ENCODE data around the gene TIFAB.

Gene TIFAB

DNA sequence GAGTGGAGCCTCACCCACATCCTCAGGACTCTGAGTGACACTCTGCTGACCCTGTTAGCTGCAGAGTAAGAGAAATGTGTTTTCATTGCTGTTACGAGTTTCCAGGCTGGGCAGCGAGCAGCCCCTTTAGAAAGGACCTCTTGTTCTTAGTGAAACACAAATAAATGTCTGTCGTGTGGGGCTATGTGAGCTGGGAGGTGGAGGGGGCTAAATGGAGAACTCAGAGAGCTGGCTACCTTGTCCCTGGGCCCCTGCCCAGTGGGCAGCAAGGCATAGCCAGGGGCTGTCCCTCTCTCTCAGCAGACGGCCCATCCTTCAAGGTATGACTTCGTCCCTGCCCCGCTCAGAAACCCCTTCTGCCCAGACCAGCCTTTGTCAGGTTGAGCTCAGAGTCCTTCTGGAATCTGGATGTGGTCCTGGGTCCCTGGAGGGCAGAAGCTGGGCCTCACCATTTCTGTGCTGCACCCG is 15.2 kb downstream of the TIFAB start:
- H3K9me3 Mint-ChIP-seq, result no peaks in the 10 kb centered on the region
- peaks cover 6% of the 10 kb centered on the region for H3K27me3 Mint-ChIP-seq (ENCODE audit: low read depth)
- no peak overlapping the region for H3K4me3 Mint-ChIP-seq
- no peaks in the 10 kb centered on the region for H3K4me1 Mint-ChIP-seq (ENCODE audit: low read depth)
- H3K36me3 Mint-ChIP-seq (ENCODE audit: low read depth), result no peaks in the 10 kb centered on the region
- no peak overlapping the region for H3K27ac Mint-ChIP-seq

DNA sequence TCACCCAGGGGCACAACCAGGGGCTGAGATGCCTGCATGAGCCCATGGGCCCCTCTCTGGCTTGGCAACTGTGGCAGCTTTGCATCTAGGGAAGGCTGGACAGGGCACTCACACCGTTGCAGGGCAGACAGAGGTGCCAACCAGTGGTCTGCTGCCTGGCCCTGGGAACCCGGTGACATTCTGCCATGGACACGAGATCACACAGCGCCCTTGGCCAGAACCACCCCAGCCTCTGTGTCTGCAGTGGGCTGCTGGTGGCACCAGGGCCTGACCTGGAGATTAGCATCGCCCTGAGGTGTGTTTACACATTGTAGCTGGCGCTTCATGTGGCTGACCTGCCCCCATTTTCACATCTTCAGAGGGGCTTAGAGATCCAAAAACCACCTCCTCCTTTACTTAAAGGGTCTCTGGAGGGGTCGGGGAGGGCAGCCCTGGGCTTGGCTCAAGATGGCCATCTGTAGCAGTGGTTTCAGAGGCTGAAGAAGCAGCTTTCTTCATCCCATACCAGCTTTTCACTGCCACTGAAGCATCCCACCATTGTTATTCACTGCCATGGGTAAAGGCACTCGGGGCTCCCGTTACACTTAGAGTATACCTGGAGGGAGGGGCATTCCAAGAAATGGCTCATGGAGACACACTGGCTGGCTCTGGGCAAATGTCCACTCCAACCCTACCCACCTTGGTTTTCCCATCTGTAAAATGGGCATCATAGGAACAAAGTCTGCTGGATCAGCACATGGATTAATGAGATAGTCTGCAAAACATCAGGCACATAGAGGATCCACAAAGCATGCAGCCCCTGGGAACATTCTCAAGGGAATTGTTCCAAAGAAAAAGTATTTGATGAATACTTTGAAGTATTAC is 16.5 kb downstream of the TIFAB start:
- Mint-ChIP-seq H3K4me3 (no peak overlapping the region), H3K9me3 (no peaks in the 10 kb centered on the region), H3K4me1 (ENCODE audit: low read depth) (no peaks in the 10 kb centered on the region), H3K27me3 (ENCODE audit: low read depth) (peaks cover 6% of the 10 kb centered on the region), H3K36me3 (ENCODE audit: low read depth) (no peaks in the 10 kb centered on the region), H3K27ac (no peak overlapping the region)

DNA sequence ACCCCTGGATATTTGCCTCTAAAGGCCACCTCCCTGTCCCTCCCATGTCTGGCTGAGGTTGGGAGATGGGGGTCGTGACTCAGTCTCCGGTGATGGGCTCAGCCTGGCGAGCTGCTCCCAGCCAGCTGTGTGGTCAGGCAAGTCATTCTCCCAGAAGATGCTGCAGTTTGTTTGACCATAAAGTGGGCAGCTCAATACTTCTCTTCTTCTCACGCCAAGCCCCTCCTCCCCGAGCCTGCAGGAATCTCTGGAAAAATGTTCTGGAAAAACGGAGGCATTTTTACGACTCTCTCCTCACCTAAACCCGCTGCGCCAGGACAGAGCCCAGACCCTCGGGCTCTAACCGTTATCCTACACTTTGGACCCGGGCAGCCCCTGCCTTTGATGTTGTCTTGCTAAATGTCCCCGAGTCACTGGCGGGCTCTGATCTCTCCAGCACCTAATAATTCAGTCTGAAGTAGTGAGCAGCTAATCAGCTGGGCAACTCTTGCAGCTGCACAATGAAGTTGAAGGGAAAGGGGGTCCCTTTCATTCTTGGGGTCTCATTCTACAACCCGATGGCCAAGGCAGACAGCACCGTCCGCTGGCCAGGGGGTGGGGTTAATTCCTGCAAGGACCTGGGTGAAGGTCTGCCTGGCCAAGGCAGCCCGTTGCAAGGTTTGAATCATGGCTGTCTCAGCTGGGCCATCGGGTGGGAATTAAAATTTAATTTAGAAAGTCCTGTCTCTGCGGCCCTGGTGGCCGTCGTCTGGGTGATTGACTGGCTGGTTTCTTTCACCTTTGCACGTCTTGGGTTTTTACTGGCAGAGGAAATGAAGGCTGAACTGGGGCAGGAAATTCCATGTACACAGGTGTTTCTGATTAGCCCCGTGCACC is 17.3 kb downstream of the TIFAB start:
- Mint-ChIP-seq H3K4me3 (no peak overlapping the region), H3K27me3 (ENCODE audit: low read depth) (peaks cover 7% of the 10 kb centered on the region), H3K9me3 (no peaks in the 10 kb centered on the region), H3K27ac (no peak overlapping the region), H3K36me3 (ENCODE audit: low read depth) (no peaks in the 10 kb centered on the region), H3K4me1 (ENCODE audit: low read depth) (no peaks in the 10 kb centered on the region)

DNA sequence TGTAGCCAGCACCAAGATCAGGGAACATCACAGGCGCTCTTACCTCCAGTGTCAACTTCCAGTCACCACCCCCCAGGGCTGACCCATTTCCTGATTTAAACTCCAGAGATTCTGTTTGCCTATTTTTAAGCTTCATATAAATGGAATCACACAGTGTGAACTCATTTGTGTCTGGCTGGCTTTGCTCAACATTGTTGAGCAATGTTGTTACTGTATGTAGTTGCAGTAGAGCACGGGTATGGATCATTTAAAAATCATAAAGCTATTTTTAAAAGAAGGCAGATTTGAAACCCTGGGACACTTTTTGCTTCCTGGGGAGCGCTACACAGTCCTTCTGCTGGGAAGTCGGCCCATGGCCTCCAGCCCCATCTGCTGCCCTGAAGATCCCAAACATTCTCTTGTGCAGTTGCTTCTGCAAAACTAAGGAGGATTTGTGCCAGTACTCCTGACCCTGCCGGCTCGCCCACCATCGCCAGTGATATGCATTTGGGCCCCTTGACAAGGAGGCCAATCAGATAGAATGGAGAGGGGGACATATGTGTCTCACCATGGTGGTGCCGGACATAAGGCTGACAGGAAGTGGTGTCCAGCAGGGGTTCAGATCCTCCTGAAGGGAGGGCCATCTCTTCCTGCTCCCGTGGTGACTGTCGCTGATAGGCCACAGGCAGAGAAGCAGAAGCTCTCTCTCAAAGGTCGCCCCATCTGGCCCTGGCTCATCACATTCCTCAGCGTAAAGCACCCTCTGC is 18.3 kb downstream of the TIFAB start:
- no peaks in the 10 kb centered on the region for H3K36me3 Mint-ChIP-seq (ENCODE audit: low read depth)
- peaks cover 10% of the 10 kb centered on the region for H3K27me3 Mint-ChIP-seq (ENCODE audit: low read depth)
- H3K4me3 Mint-ChIP-seq, result no peak overlapping the region
- no peaks in the 10 kb centered on the region for H3K4me1 Mint-ChIP-seq (ENCODE audit: low read depth)
- peaks cover under 1% of the 10 kb centered on the region for H3K9me3 Mint-ChIP-seq
- H3K27ac Mint-ChIP-seq, result no peak overlapping the region

DNA sequence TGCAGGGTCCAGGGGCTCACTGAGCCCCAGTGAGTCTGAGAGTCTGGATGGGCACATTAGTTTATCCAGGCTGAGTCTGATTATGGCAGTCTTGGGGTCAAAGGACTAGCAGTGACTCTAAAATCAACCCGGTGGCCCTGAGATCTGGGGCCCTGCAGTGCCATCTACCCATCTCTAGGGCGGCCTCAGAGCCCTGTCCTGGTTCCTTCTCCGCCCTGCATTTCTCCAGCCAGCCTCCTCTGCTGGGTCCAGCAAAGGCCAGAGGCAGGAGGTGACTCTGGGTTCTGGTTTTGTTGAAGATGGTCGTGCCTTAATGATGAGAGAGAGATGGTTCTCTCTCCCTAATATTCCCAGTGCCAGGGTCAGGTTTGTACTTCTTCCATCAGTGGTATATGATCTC is 20.0 kb downstream of the TIFAB start:
- Mint-ChIP-seq H3K27me3 (ENCODE audit: low read depth) (peaks cover 14% of the 10 kb centered on the region), H3K36me3 (ENCODE audit: low read depth) (peaks cover 3% of the 10 kb centered on the region), H3K9me3 (peaks cover 4% of the 10 kb centered on the region), H3K4me1 (ENCODE audit: low read depth) (no peaks in the 10 kb centered on the region), H3K27ac (no peak overlapping the region), H3K4me3 (no peak overlapping the region)

DNA sequence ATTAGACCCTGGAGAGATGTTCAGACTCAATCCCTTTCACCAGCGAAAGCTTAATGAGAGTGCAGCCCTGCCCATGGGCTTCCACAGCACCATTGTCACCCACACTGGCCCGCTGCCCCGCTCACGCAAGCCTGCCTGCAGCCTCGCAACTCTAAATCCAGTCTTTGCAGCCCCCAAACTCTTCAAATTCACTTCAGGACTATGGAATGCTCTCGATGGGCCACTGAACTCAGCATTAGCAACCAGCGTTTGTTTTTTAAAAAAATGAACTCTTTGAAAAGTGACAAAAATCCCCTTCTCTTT is 22.1 kb downstream of the TIFAB start:
- Mint-ChIP-seq H3K9me3 (peaks cover 4% of the 10 kb centered on the region), H3K36me3 (ENCODE audit: low read depth) (peaks cover 3% of the 10 kb centered on the region), H3K27ac (no peak overlapping the region), H3K4me1 (ENCODE audit: low read depth) (peaks cover 13% of the 10 kb centered on the region), H3K27me3 (ENCODE audit: low read depth) (peaks cover 14% of the 10 kb centered on the region), H3K4me3 (no peak overlapping the region)

DNA sequence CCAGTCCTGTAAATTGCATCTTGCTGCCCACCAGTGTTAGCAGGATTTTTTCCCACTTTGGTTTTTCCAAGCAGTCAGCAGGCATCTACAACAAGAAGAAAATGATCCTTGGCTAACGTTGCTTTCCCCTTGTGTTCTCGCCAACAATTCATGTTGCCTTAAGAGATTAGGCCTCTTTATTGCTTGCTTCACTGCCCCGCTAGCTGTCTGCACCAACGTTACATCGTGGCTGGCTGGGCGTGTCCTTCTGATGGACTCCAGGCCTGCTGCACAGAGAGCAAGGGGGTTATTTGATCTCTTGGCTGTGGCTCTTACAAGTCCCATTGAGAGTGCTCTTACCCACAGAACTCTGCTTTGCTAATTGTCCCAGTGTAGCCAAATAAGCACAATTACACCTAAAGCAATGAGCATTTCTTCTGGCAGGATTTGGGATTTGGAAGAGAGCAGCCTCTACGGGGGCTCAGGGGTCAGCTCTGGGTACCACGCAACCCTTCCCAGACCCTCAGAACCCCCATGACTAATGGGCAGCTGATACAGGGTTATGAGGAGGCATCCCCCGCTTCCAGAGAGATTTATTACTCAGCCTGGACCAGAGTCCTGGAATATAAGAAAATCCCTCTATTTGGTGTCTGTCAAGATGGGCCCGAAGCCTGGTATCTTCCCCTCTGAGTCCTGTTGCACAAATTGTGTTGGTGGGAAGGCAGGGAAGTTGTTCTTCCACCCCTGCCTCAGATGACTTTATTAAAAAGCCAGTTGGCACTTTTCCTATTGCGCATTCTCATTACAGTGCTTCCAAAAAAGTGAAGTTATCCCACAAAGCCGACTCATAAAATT is 22.6 kb downstream of the TIFAB start:
- Mint-ChIP-seq H3K27ac (no peak overlapping the region), H3K36me3 (ENCODE audit: low read depth) (peaks cover 3% of the 10 kb centered on the region), H3K9me3 (peaks cover 4% of the 10 kb centered on the region)

DNA sequence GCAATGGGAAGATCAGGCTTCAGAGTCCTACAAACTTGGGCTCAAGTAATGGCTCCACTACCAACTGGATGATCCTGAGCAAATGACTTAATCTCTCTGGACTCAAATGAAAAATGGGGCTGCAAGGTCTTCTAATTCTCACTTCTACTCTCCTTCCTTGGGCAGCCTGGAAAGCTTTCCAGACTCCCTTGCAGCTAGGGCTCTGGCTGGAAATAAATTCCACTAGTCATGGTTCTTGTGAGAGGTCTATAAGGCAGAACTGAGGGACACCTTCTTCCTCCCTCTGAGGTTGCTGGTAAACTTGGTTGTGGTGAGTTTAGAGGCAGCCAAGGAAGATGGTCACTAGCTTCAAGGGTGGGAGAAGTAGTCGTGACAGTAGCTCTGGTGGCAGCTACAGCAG is 23.6 kb downstream of the TIFAB start:
- Mint-ChIP-seq H3K4me1 (ENCODE audit: low read depth) (peaks cover 18% of the 10 kb centered on the region), H3K27me3 (ENCODE audit: low read depth) (peaks cover 14% of the 10 kb centered on the region), H3K4me3 (no peak overlapping the region), H3K27ac (no peak overlapping the region), H3K36me3 (ENCODE audit: low read depth) (peaks cover 3% of the 10 kb centered on the region), H3K9me3 (peaks cover 4% of the 10 kb centered on the region)

More for the DNA sequence above, 22.6 kb downstream of the TIFAB start:
- Mint-ChIP-seq H3K4me3 (no peak overlapping the region), H3K4me1 (ENCODE audit: low read depth) (peaks cover 18% of the 10 kb centered on the region), H3K27me3 (ENCODE audit: low read depth) (peaks cover 14% of the 10 kb centered on the region)

DNA sequence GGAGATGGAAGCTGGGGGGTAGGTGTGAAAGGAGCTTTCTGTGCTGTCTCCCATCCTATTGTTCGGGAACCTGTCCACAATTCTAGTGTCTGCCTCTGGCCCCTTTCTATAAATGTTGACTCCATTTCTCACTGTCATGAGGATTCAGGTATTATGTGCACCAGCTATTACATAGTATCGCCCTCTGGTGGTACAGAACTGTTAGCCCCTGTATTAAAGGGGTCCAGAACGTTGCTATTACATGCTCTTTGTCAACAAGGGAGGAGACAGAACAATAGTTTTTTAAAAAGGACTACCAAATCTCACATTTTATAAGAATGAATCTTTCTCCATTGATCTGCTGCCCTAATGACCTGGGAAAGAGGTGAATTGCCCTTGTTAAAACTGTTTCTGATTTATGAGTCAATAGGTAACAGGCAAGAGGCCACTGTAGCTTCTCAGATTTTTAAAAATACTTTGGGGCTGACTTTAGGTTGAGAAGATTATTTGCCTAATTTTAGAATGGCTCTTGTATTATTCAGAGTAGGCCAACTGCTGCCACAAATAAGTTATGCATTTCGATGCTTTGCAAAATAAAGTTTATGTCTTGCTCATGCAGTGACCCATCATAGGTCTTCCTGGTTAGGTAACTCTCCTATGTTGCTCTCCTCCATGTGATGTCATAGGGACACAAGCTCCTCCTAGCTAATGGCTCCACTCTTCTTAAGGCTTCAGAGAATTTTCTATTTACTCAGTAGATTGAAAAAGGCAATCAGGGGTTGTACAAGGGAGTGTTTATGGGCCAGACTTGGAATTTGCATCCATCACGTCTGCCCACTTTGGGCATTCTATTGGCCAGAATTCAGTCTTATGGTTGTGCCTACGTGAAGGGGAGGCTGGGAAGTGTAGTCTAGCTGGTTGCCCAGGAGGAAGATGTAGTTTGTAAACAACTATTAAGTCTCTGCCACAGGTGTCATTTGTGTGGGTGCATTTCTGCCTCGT is 25.8 kb downstream of the TIFAB start:
- H3K9me3 Mint-ChIP-seq, result peaks cover 4% of the 10 kb centered on the region
- peaks cover 3% of the 10 kb centered on the region for H3K36me3 Mint-ChIP-seq (ENCODE audit: low read depth)
- H3K4me1 Mint-ChIP-seq (ENCODE audit: low read depth), result peaks cover 18% of the 10 kb centered on the region
- H3K27me3 Mint-ChIP-seq (ENCODE audit: low read depth), result peaks cover 18% of the 10 kb centered on the region
- peak overlapping the region; percentile 74 for H3K27ac Mint-ChIP-seq
- no peak overlapping the region for H3K4me3 Mint-ChIP-seq

DNA sequence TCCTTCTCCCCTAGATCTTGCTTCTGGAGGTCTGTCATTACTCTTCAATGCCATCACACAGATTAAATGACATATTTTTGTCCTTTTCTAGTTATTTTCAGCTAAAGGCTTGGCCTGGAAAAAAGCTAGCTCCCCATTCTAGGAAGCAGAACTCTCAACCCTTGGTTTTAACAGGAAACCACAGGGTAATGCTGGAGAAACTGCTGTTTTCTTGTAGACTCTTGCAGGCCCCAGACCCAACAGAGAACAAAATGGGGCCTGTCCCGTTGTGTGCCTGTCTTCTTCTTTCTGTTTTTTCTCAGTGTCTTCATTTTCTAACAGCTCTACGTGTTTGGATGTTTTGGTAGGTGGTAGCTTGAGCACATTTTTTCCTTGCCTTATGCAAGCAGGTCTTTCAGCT is 26.5 kb downstream of the TIFAB start:
- Mint-ChIP-seq H3K4me3 (no peak overlapping the region), H3K36me3 (ENCODE audit: low read depth) (peaks cover 3% of the 10 kb centered on the region), H3K4me1 (ENCODE audit: low read depth) (peaks cover 18% of the 10 kb centered on the region), H3K27ac (peak overlapping the region; percentile 74), H3K9me3 (peaks cover 4% of the 10 kb centered on the region), H3K27me3 (ENCODE audit: low read depth) (peaks cover 26% of the 10 kb centered on the region)

DNA sequence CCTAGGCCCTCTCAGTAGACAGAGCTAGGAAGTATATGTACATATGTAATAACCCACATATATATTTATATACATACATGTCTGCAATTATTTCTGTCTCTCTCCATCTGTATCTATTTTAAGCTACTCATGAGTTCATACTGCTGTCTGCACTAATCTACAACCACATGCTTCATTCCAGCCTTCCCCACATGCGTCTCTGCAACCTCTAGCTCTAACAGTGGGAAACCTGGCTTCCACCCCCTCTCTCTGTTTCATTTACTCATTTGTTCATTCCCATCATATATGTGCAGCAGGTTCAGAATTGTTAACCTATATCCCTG is 28.3 kb downstream of the TIFAB start:
- Mint-ChIP-seq H3K9me3 (peaks cover 3% of the 10 kb centered on the region), H3K27me3 (ENCODE audit: low read depth) (peaks cover 38% of the 10 kb centered on the region), H3K4me1 (ENCODE audit: low read depth) (peaks cover 18% of the 10 kb centered on the region), H3K27ac (no peak overlapping the region), H3K36me3 (ENCODE audit: low read depth) (peaks cover 3% of the 10 kb centered on the region), H3K4me3 (no peak overlapping the region)

DNA sequence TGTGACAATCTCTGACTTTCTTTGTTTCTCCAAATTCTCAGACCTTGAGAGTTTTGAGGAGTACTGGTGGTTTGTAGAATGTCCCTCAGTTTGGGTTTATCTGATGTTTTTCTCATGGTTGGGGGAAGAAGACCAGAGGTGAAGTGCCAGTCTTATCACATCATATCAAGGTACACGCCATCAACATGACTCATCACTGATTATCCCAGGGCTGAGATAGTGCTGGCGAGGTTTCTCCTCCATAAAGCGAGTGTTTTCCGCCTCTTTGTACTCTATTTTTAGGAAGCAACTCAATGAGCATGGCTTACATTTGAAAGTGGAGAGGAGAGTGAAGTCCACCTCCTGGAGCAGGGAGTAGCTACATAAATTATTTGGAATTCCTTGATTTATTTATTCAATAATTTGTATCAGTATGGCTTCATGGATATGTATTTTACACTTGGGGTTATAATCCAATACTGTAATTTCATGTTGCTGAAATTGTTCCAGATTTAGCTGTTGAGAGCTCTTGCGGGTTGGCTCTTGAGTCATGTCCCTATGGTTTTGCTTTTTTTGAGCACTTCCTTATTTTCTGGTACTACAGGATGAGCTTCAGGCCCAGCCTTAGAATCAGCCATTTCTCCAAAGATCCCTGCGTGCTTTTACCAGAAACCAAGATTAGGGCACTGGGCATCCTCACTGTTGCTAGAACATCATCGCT is 28.9 kb downstream of the TIFAB start:
- Mint-ChIP-seq H3K9me3 (no peaks in the 10 kb centered on the region), H3K4me3 (no peak overlapping the region), H3K4me1 (ENCODE audit: low read depth) (peaks cover 18% of the 10 kb centered on the region), H3K27ac (no peak overlapping the region), H3K36me3 (ENCODE audit: low read depth) (no peaks in the 10 kb centered on the region), H3K27me3 (ENCODE audit: low read depth) (peaks cover 39% of the 10 kb centered on the region)

Data from T-helper 1 cell treated with Interleukin-12 subunit alpha and Interleukin-12 subunit beta and Interleukin-4 antibody, amounts not matched to agents 30 μg/mL and 1 μg/mL, for 36 hours (primary cell).